Transverse colon (tissue), 4 donors: ENCODE data around the gene SLC26A9. TPM values are rescaled to one million over a fixed set of nuclear protein-coding genes. Genes with fewer than 3 reads are reported as not detected.

Source experiments
- DNase-seq: peaks from one replicate; pipeline ENCODE4 v3.0.0-alpha.2; 2019
- H3K27ac ChIP-seq, 4 donors: fragments of 200-600 bp; sonication (generic); 2 replicates each; pipeline ENCODE4 v1.5.1; 2016 to 2018; ENCODE audit warnings: inconsistent platforms in 4 of 4
- H3K27me3 ChIP-seq: fragments of 200-600 bp; sonication (generic); 2 replicates; pipeline ENCODE4 v1.5.1; 2017; ENCODE audit warnings: inconsistent platforms
- H3K36me3 ChIP-seq, 4 donors: fragments of 200-600 bp; sonication (generic); 2 replicates each; pipeline ENCODE4 v1.5.1; 2017 to 2019; ENCODE audit warnings: inconsistent platforms in 4 of 4
- H3K4me1 ChIP-seq, 4 donors: fragments of 200-600 bp; sonication (generic); 2 replicates each; pipeline ENCODE4 v1.5.1; 2017 to 2020; ENCODE audit warnings: inconsistent platforms in 4 of 4
- H3K4me3 ChIP-seq, 4 donors: fragments of 200-600 bp; sonication (generic); 1 replicate in 1 of 4; 2 replicates in 3 of 4; pipeline versions ENCODE4 v1.5.1 to v1.6.1; 2017 to 2019; ENCODE audit warnings: inconsistent platforms in 4 of 4
- H3K9me3 ChIP-seq, 2 donors: fragments of 200-600 bp; sonication (generic); 2 replicates each; pipeline ENCODE4 v1.5.1; 2017 to 2019; ENCODE audit warnings: inconsistent platforms in 2 of 2
- EP300 ChIP-seq: sonication (generic); formaldehyde crosslinking; IDR thresholded peaks from one replicate; pipeline ENCODE4 v1.6.1; 2017; ENCODE audit warnings: antibody characterized with exemption, low read depth
- POLR2A ChIP-seq: fragments of 450-650 bp; IDR thresholded peaks from one replicate; pipeline ENCODE4 v1.6.1; 2016; ENCODE audit warnings: antibody characterized with exemption, mild to moderate bottlenecking, moderate library complexity
- POLR2AphosphoS5 ChIP-seq, 3 donors: sonication (generic); formaldehyde crosslinking; IDR thresholded peaks; one replicate each; pipeline ENCODE4 v1.6.1; 2016; ENCODE audit warnings: antibody characterized with exemption in 3 of 3
- WGBS, 2 donors: methylation state at CpG; one replicate each; pipeline ENCODE4 v1.1.5; 2018; ENCODE audit warnings: low coverage in 1 of 2; 5-methylcytosine and 5-hydroxymethylcytosine counted together
- in situ Hi-C, 4 donors: fragments of 200-750 bp; cut with MboI; loops; one replicate each; pipeline versions ENCODE4 v1.15.0 to v1.15.1; 2017; ENCODE audit warnings: low sequenced_read_pairs in 3 of 4, low pct_ligation_motif_present in 1 of 4, low pct_unique_long_range_greater_than_20kb in 1 of 4
- intact Hi-C: fragments of 100-400 bp; cut with DNase I; formaldehyde crosslinking; loops from one replicate; pipeline ENCODE4 v1.15.1; 2023; ENCODE audit warnings: low total_unique reads
- total RNA-seq, 4 donors: library from RNA; depleted of rRNA; stranded (reverse); fragments of >200 nt; gene quantifications; one replicate each; pipeline ENCODE4 v1.1.0, GENCODE V29; 2016
- TF ChIP-seq, protein P1 (sequence below), 5 experiments: fragments of 200-600 bp in 3 of 5; fragments of 450-650 bp in 2 of 5; sonication (generic) in 3 of 5; IDR thresholded peaks; 1 replicate in 2 of 5; 2 replicates in 3 of 5; pipeline ENCODE4 v1.5.1; 2016 to 2017; ENCODE audit warnings: antibody characterized with exemption in 5 of 5, inconsistent platforms in 3 of 5, mild to moderate bottlenecking in 2 of 5, moderate library complexity in 1 of 5

SLC26A9 gene
- total RNA-seq, 4 donors from 2014 or later, result not detected

DNA sequence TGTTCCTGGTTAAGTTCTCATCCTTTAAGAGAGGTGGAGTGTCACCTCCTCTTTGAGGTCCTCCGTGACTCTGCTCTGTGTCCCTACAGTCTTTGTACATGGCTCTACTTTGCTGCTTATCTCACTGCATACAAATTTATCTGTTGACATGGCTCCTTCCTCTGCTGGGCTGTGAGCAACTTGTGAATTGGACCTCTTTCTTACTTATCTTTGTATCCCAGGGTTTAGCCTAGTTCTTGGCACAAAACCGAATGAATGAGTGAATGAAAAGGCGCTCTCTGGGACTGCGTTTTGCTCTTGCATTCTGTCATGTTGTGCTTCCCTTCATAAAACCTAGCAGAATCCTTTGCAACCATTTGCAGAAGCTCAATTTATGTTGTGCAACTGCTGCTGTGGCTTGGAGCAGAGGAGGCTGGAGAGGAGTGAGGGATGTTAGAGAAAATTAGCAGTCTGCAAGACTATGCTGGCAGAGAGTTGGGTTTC, 12.4 kb downstream of the SLC26A9 start:
- in situ Hi-C loops (no loop called here), intact Hi-C loops (loop anchor here (1.0 kb wide), 1 partner anchor 43 kb away; no protein-coding TSS in a partner anchor)
- H3K4me3 ChIP-seq, result no peak overlapping the region
- H3K27me3 ChIP-seq, result peaks cover 10% of the 10 kb centered on the region
- H3K9me3 ChIP-seq, result no peaks in the 10 kb centered on the region
- H3K4me1 ChIP-seq, result no peaks in the 10 kb centered on the region
- no peak for DNase-seq
- TF ChIP-seq POLR2A (no peak), EP300 (no peak), POLR2AphosphoS5 (IDR thresholded peaks at IDR 0.05) (no peak)
- TF ChIP-seq, protein P1, sequence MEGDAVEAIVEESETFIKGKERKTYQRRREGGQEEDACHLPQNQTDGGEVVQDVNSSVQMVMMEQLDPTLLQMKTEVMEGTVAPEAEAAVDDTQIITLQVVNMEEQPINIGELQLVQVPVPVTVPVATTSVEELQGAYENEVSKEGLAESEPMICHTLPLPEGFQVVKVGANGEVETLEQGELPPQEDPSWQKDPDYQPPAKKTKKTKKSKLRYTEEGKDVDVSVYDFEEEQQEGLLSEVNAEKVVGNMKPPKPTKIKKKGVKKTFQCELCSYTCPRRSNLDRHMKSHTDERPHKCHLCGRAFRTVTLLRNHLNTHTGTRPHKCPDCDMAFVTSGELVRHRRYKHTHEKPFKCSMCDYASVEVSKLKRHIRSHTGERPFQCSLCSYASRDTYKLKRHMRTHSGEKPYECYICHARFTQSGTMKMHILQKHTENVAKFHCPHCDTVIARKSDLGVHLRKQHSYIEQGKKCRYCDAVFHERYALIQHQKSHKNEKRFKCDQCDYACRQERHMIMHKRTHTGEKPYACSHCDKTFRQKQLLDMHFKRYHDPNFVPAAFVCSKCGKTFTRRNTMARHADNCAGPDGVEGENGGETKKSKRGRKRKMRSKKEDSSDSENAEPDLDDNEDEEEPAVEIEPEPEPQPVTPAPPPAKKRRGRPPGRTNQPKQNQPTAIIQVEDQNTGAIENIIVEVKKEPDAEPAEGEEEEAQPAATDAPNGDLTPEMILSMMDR (IDR thresholded peaks at IDR 0.05), result no peak
- H3K27ac ChIP-seq, result no peak overlapping the region
- no peaks in the 10 kb centered on the region for H3K36me3 ChIP-seq
- 54 to 73% methylated on average over 4 of the region's 4 CpGs for WGBS, 2 donors

DNA sequence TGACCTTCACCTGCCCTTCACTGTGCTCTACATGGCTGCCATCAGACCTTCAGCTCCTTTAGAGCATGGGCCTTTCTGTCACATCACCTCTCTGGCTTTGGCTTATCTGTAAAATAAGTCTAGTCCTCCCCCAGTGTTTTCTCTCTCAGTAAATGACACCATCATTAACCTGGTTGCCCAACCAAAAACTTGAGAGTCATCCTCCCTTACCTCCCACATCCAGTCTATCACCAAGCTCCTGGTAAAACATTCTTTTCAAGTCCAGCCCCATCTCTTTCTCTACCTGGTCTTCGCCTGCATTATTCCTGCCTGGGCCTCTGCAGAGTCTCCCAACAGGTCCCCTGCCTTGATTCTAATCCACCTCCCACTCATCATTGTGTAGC, 13.1 kb downstream of the SLC26A9 start:
- 80 to 90% methylated on average over 1 of the region's 1 CpG for WGBS, 2 donors
- H3K36me3 ChIP-seq, result no peaks in the 10 kb centered on the region
- in situ Hi-C loops, result no loop called here

GRCh38 chr1:205929496-205930194, 13.6 kb downstream of the SLC26A9 start:
- in situ Hi-C loops, result no loop called here

More for the DNA sequence above, 13.1 kb downstream of the SLC26A9 start:
- no peak overlapping the region for H3K4me3 ChIP-seq
- intact Hi-C loops, result no loop called here
- H3K9me3 ChIP-seq, result no peaks in the 10 kb centered on the region
- H3K27ac ChIP-seq, result no peak overlapping the region
- no peak for DNase-seq
- no peak for TF ChIP-seq POLR2A
- no peak for TF ChIP-seq EP300
- TF ChIP-seq, protein P1 (IDR thresholded peaks at IDR 0.05), result no peak
- no peak for TF ChIP-seq POLR2AphosphoS5 (IDR thresholded peaks at IDR 0.05)
- no peaks in the 10 kb centered on the region for H3K4me1 ChIP-seq
- peaks cover 10% of the 10 kb centered on the region for H3K27me3 ChIP-seq

GRCh38 chr1:205928317-205928716, 14.9 kb downstream of the SLC26A9 start:
- no peak for DNase-seq
- TF ChIP-seq, protein P1 (IDR thresholded peaks at IDR 0.05), result no peak
- no peak for TF ChIP-seq POLR2AphosphoS5 (IDR thresholded peaks at IDR 0.05)
- no peak for TF ChIP-seq POLR2A
- TF ChIP-seq EP300, result no peak
- in situ Hi-C loops (no loop called here), intact Hi-C loops (no loop called here)
- no peaks in the 10 kb centered on the region for H3K9me3 ChIP-seq
- whole genome bisulfite sequencing, 2 donors, result 64% methylated on average over 5 of the region's 5 CpGs; no CpG with 5 or more reads in 1 of the 2 donors
- no peaks in the 10 kb centered on the region for H3K36me3 ChIP-seq
- no peaks in the 10 kb centered on the region for H3K4me1 ChIP-seq
- H3K4me3 ChIP-seq, result no peak overlapping the region
- no peak overlapping the region for H3K27ac ChIP-seq
- H3K27me3 ChIP-seq, result no peaks in the 10 kb centered on the region

More at GRCh38 chr1:205929496-205930194, 13.6 kb downstream of the SLC26A9 start:
- Histone ChIP-seq H3K27me3 (peaks cover 6% of the 10 kb centered on the region), H3K36me3 (no peaks in the 10 kb centered on the region), H3K4me1 (no peaks in the 10 kb centered on the region), H3K9me3 (no peaks in the 10 kb centered on the region), H3K4me3 (no peak overlapping the region), H3K27ac (no peak overlapping the region)
- intact Hi-C loops, result no loop called here
- WGBS, 2 donors, result 92 to 100% methylated on average over 3 to 19 of the region's 19 CpGs
- TF ChIP-seq POLR2A (no peak), EP300 (no peak), POLR2AphosphoS5 (IDR thresholded peaks at IDR 0.05) (no peak)
- TF ChIP-seq, protein P1 (IDR thresholded peaks at IDR 0.05), result no peak
- DNase-seq, result no peak
